BE2C (cell line): Measurements from ENCODE around the gene MRGPRE.

Experiments used
- DNase-seq: peaks from one replicate; pipeline ENCODE4 v3.0.0-alpha.2; 2020
- H3K27me3 ChIP-seq: fragments of 250-450 bp; sonication (Bioruptor Pico); 2 replicates; pipeline ENCODE4 v1.5.1; 2020; ENCODE audit warnings: mild to moderate bottlenecking
- H3K36me3 ChIP-seq: fragments of 250-450 bp; sonication (Bioruptor Pico); 2 replicates; pipeline ENCODE4 v1.5.1; 2020; ENCODE audit warnings: mild to moderate bottlenecking
- H3K4me1 ChIP-seq: fragments of 250-450 bp; sonication (Bioruptor Pico); 2 replicates; pipeline ENCODE4 v1.5.1; 2020
- H3K4me3 ChIP-seq: 2 replicates; pipeline ENCODE4 v1.5.1; 2011; ENCODE audit warnings: low read depth, low read length
- H3K9me3 ChIP-seq: fragments of 250-450 bp; sonication (Bioruptor Pico); 2 replicates; pipeline ENCODE4 v1.5.1; 2020
- TF ChIP-seq, protein P1 (sequence below): IDR thresholded peaks from 2 replicates; pipeline ENCODE4 v1.5.1; 2012; ENCODE audit warnings: mild to moderate bottlenecking, low read depth, low read length

MRGPRE gene

GRCh38 chr11:3243880-3244279, 11.7 kb upstream of the MRGPRE start:
- Histone ChIP-seq H3K4me3 (no peak overlapping the region), H3K9me3 (no peaks in the 10 kb centered on the region), H3K27me3 (no peaks in the 10 kb centered on the region), H3K4me1 (no peaks in the 10 kb centered on the region), H3K36me3 (no peaks in the 10 kb centered on the region)
- TF ChIP-seq, protein P1, sequence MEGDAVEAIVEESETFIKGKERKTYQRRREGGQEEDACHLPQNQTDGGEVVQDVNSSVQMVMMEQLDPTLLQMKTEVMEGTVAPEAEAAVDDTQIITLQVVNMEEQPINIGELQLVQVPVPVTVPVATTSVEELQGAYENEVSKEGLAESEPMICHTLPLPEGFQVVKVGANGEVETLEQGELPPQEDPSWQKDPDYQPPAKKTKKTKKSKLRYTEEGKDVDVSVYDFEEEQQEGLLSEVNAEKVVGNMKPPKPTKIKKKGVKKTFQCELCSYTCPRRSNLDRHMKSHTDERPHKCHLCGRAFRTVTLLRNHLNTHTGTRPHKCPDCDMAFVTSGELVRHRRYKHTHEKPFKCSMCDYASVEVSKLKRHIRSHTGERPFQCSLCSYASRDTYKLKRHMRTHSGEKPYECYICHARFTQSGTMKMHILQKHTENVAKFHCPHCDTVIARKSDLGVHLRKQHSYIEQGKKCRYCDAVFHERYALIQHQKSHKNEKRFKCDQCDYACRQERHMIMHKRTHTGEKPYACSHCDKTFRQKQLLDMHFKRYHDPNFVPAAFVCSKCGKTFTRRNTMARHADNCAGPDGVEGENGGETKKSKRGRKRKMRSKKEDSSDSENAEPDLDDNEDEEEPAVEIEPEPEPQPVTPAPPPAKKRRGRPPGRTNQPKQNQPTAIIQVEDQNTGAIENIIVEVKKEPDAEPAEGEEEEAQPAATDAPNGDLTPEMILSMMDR = no peak
- no peak for DNase-seq

DNA sequence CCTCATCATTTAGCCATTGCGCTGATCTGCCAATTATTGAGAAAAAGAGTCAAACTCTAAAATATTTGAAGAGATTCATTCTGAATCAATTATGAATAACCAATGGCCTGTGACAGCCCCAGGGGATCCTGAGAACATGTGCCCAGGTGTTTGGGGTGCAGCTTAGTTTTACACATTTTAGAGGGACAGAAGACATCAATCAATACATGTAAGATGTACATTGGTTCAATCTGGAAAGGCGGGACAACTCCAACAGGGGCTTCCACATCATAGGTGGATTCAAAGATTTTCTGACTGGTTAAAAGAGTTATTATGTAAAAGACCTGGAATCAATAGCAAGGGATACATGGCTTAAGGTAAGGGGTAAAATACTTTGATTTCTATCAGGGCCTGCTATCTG, 4.9 kb upstream of the MRGPRE start:
- TF ChIP-seq, protein P1 = no peak
- DNase-seq = no peak
- Histone ChIP-seq H3K4me3 (no peak overlapping the region), H3K4me1 (no peaks in the 10 kb centered on the region), H3K27me3 (no peaks in the 10 kb centered on the region), H3K36me3 (no peaks in the 10 kb centered on the region), H3K9me3 (no peaks in the 10 kb centered on the region)

DNA sequence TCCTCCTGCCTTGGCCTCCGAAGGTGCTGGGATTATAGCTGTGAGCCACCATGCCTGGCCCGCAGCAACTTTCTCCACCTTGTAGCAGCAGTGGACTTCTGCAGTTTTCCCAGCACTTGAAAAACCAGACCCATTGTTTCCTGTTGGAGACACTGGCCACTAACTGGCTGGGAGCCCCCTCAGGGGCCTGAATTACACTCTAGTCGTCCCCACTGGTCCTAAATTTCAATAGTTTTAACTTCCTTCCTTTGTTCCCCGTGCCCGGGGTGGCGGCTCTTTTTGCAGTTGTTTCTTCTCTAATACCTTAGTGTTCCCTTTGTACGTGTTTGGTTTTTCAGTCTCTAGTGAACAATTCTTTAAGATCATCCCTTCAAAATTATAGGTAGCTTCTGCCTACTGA, 2.6 kb upstream of the MRGPRE start:
- no peaks in the 10 kb centered on the region for H3K9me3 ChIP-seq
- H3K4me1 ChIP-seq = no peaks in the 10 kb centered on the region
- H3K27me3 ChIP-seq = no peaks in the 10 kb centered on the region
- H3K4me3 ChIP-seq = no peak overlapping the region
- H3K36me3 ChIP-seq = no peaks in the 10 kb centered on the region
- TF ChIP-seq, protein P1 = no peak
- DNase-seq = no peak

DNA sequence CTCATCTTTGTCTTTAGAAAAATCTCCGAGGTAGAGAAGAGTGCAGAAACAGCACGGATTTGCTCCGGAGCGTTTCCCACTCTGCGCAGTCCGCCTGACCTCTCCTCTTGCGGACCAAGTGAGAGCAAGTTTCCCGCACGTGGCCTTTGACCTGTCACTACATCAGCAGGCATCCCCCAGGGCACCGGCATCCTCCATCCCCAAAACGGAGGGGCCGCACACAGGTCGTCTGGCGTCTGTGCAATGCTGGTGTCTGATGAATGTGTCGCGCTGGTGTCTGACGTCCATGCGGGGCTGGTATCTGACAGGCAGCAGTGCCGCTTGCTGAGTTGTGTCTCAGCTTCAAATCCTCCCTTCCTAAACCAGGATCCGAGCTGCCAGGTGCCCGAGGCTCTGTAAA, 739 bp upstream of the MRGPRE start:
- no peaks in the 10 kb centered on the region for H3K27me3 ChIP-seq
- H3K36me3 ChIP-seq = no peaks in the 10 kb centered on the region
- TF ChIP-seq, protein P1 = no peak
- no peaks in the 10 kb centered on the region for H3K4me1 ChIP-seq
- no peak for DNase-seq
- no peaks in the 10 kb centered on the region for H3K9me3 ChIP-seq
- H3K4me3 ChIP-seq = no peak overlapping the region

- no peak for DNase-seq
- H3K4me1 ChIP-seq = no peaks in the 10 kb centered on the region
- TF ChIP-seq, protein P1 = no peak
- H3K9me3 ChIP-seq = no peaks in the 10 kb centered on the region
- no peaks in the 10 kb centered on the region for H3K27me3 ChIP-seq
- no peaks in the 10 kb centered on the region for H3K36me3 ChIP-seq
- no peak overlapping the region for H3K4me3 ChIP-seq
These were observed 717 bp downstream of the MRGPRE start for GRCh38 chr11:3231550-3231850.

DNA sequence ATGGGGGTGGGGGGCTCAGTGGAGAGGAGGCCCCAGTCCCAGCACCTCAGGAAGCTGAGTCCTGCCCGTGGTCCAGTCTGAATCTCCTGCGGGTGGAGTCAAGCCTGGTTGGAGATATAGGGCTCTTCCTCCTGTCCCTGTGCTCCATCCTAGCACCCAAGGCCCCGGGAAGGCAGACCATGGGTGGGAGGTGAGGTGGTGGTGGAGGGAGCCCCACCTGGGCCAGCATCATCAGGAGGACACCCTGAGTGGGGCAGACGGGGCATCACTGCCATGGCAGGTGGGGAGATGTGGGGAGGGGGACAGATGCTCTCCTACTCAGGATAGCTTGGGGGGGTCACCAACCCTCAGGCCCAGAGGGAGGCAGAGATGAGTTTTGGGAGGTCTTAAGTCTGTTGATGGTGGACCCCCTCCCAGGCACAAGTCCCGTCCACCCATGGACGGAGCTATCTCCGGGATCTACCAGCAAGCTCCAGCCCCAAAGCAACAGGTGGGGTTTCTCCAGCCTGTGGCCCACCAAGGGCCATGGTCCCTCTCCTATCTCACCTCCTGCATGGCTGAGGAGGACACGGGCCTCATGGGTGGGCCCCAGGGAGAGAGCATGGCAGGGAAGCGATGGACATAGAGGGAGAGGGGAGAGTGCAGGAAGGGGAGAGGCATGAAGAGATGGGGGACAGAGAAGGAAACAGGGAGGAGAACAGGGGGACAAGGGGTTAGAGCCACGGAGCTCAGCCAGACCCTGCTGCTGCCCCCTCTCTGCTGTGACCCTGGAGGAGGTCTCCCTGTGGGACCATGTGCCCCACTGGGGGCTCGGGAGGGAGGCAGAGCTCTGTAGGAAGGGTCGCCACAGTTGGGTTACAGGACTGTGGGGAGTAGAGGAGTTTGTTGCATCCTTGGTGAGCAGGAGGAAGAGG, 1.3 kb downstream of the MRGPRE start:
- Histone ChIP-seq H3K27me3 (no peaks in the 10 kb centered on the region), H3K9me3 (no peaks in the 10 kb centered on the region), H3K4me3 (no peak overlapping the region), H3K4me1 (no peaks in the 10 kb centered on the region), H3K36me3 (no peaks in the 10 kb centered on the region)
- TF ChIP-seq, protein P1 = no peak
- DNase-seq = no peak
